Upper lobe of left lung (tissue), 4 donors: ENCODE data around the gene TRIP12.

Experiments used
- EP300 ChIP-seq, 4 donors: sonication (generic); formaldehyde crosslinking; IDR thresholded peaks; one replicate each; pipeline ENCODE4 v1.5.1; 2017; ENCODE audit warnings: antibody characterized with exemption in 4 of 4, control low read depth in 2 of 4
- POLR2A ChIP-seq, 4 donors: fragments of 450-650 bp; IDR thresholded peaks; one replicate each; pipeline ENCODE4 v1.5.1; 2016 to 2017; ENCODE audit warnings: antibody characterized with exemption in 4 of 4, mild to moderate bottlenecking in 2 of 4
- POLR2AphosphoS5 ChIP-seq, 2 donors: sonication (generic); formaldehyde crosslinking; IDR thresholded peaks; one replicate each; pipeline ENCODE4 v1.5.1; 2017; ENCODE audit warnings: antibody characterized with exemption in 2 of 2
- TF ChIP-seq, protein P1 (sequence below), 6 experiments: fragments of 450-650 bp in 4 of 6; fragments of 200-600 bp in 2 of 6; sonication (generic) in 2 of 6; IDR thresholded peaks; one replicate each; pipeline ENCODE4 v1.5.1; 2016 to 2019; ENCODE audit warnings: antibody characterized with exemption in 6 of 6

DNA sequence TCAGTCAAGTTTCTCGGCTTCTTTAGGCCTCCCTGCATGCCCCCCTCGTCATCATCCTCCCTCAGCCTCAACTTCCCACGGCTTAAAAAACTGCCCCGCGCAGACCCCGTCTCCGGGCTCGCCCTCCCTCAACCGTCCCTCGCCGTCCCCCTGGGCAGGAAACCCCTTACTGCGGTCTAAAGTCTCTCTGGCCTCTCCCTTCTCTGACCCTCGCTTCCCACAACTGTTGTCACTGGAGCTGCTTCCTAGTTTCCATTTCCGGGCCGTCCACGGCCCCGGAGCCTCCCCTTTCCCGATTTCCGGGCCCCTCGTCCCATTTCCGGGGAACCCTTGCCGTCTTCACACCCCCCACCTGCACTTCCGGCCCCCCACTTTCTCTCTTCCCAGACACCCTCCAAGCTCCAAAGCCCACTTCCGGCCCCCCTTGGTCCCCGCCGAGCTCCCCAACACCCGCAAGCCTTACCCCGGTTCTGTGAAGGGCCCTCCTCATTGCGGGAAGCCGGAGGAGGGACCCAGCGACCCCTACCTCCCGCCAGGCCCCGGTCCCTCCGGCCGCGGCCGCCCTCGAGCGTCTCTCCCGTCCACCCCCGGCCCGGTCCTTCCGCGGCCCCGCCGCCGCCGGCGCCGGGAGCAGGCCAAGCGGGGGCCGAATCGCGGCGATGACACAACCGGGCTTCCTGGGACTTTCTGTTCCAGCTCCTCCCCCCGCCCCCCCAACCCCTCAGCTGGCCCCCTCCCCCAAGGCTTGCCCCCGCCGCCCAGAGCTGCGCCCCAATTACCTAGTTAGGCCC, 513 bp downstream of the TRIP12 start:
- TF ChIP-seq, protein P1, sequence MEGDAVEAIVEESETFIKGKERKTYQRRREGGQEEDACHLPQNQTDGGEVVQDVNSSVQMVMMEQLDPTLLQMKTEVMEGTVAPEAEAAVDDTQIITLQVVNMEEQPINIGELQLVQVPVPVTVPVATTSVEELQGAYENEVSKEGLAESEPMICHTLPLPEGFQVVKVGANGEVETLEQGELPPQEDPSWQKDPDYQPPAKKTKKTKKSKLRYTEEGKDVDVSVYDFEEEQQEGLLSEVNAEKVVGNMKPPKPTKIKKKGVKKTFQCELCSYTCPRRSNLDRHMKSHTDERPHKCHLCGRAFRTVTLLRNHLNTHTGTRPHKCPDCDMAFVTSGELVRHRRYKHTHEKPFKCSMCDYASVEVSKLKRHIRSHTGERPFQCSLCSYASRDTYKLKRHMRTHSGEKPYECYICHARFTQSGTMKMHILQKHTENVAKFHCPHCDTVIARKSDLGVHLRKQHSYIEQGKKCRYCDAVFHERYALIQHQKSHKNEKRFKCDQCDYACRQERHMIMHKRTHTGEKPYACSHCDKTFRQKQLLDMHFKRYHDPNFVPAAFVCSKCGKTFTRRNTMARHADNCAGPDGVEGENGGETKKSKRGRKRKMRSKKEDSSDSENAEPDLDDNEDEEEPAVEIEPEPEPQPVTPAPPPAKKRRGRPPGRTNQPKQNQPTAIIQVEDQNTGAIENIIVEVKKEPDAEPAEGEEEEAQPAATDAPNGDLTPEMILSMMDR (IDR thresholded peaks at IDR 0.05) = no peak
- TF ChIP-seq POLR2A (IDR thresholded peaks at IDR 0.05) = peak in 1 of 4 donors; percentile 45
- peak; percentile 31 to 40 for TF ChIP-seq POLR2AphosphoS5 (IDR thresholded peaks at IDR 0.05)
- TF ChIP-seq EP300 (IDR thresholded peaks at IDR 0.05) = no peak
